Endothelial cell of umbilical vein (primary cell): ENCODE data around the gene PFKFB4. TPM values are rescaled to one million over a fixed set of nuclear protein-coding genes. Genes with fewer than 3 reads are reported as not detected.

ENCODE experiments used
- BruUV-seq: library from RNA; stranded (reverse); fragments of 400-500 nt; replicated peaks from 2 replicates; lab custom pipeline; 2021; lab: Mats Ljungman, UMichigan
- CTCF ChIA-PET: fragments of 300-600, 350-600 bp; sonication (Branson Sonifier 250); formaldehyde crosslinking; loops from one replicate; lab custom pipeline; 2021; ENCODE audit warnings: antibody characterized with exemption, inconsistent platforms; lab: Charles Lee
- POLR2A ChIA-PET: fragments of 300-600, 350-600 bp; sonication (Branson Sonifier 250); formaldehyde crosslinking; loops from one replicate; lab custom pipeline; 2021; ENCODE audit warnings: antibody characterized with exemption, inconsistent platforms; lab: Charles Lee
- DNase-seq: peaks from one replicate; pipeline ENCODE4 v3.0.0-alpha.2; 2011; ENCODE audit warnings: low read depth, low spot score
- FAIRE-seq: peaks from 2 replicates; lab custom pipeline; 2011; peaks lifted over from hg19 to GRCh38; lab: Jason Lieb, UNC
- H2AFZ ChIP-seq: 2 replicates; pipeline ENCODE4 v1.6.0; 2012; ENCODE audit warnings: low read depth, low read length, control low read depth, inconsistent platforms
- H3K27ac ChIP-seq: 2 replicates; pipeline ENCODE4 v1.5.1; 2011; ENCODE audit warnings: low read depth, mild to moderate bottlenecking, control low read depth, low read length, moderate library complexity; ENCODE audit not compliant: insufficient read depth
- H3K27me3 ChIP-seq, 2 experiments: 2 replicates each; pipeline versions ENCODE4 v1.6.0 to v1.6.1; 2011; ENCODE audit warnings: low read length in 2 of 2, mixed read lengths in 1 of 2; ENCODE audit not compliant: control insufficient read depth in 2 of 2, insufficient read depth in 2 of 2
- H3K36me3 ChIP-seq, 2 experiments: 2 replicates in 1 of 2; 3 replicates in 1 of 2; pipeline ENCODE4 v1.5.1; 2011; ENCODE audit warnings: low read length in 2 of 2, mild to moderate bottlenecking in 1 of 2, moderate library complexity in 1 of 2; ENCODE audit not compliant: control insufficient read depth in 2 of 2, insufficient read depth in 2 of 2; ENCODE audit errors: extremely low read depth in 1 of 2
- H3K4me1 ChIP-seq: 3 replicates; pipeline ENCODE4 v1.5.1; 2011; ENCODE audit warnings: mild to moderate bottlenecking, low read length; ENCODE audit not compliant: control insufficient read depth, insufficient read depth; ENCODE audit errors: extremely low read depth
- H3K4me2 ChIP-seq: 2 replicates; pipeline ENCODE4 v1.6.1; 2011; ENCODE audit warnings: low read length, control low read depth, mixed read lengths; ENCODE audit not compliant: insufficient read depth
- H3K4me3 ChIP-seq, 3 experiments: fragments of 200-600 bp in 1 of 3; sonication (generic), shearing (Covaris generic) in 1 of 3; replicated peaks in 1 of 3; 2 replicates each; pipeline ENCODE4 v1.5.1; 2011 to 2016; ENCODE audit warnings: control low read depth in 3 of 3, low read length in 3 of 3, mild to moderate bottlenecking in 2 of 3, inconsistent platforms in 1 of 3, low read depth in 1 of 3, moderate library complexity in 1 of 3; ENCODE audit not compliant: insufficient read depth in 1 of 3
- H3K79me2 ChIP-seq: 2 replicates; pipeline ENCODE4 v1.6.0; 2012; ENCODE audit warnings: low read length, inconsistent platforms; ENCODE audit not compliant: control insufficient read depth, insufficient read depth
- H3K9ac ChIP-seq: replicated peaks from 2 replicates; pipeline ENCODE3; 2011; ENCODE audit warnings: low read length, control low read depth; ENCODE audit not compliant: insufficient read depth; ENCODE audit errors: extremely low read depth
- H3K9me1 ChIP-seq: replicated peaks from 3 replicates; pipeline ENCODE4 v1.6.0; 2011; ENCODE audit warnings: mild to moderate bottlenecking, low read length; ENCODE audit not compliant: control insufficient read depth, insufficient read depth; ENCODE audit errors: extremely low read depth
- H3K9me3 ChIP-seq: replicated peaks from 2 replicates; pipeline ENCODE4 v1.5.1; 2012; ENCODE audit warnings: low read length, inconsistent platforms; ENCODE audit not compliant: control insufficient read depth, insufficient read depth
- H4K20me1 ChIP-seq: replicated peaks from 2 replicates; pipeline ENCODE3; 2011; ENCODE audit warnings: mild to moderate bottlenecking, low read length; ENCODE audit not compliant: control insufficient read depth, insufficient read depth; ENCODE audit errors: extremely low read depth
- EZH2 ChIP-seq: IDR thresholded peaks from 2 replicates; pipeline ENCODE4 v1.6.1; 2012; ENCODE audit warnings: borderline replicate concordance, low read depth, mild to moderate bottlenecking, moderate library complexity, low read length, inconsistent platforms; ENCODE audit not compliant: severe bottlenecking
- FOS ChIP-seq: IDR thresholded peaks from 2 replicates; pipeline ENCODE4 v1.6.1; 2011; ENCODE audit warnings: mild to moderate bottlenecking, low read length, moderate library complexity, borderline replicate concordance; ENCODE audit not compliant: insufficient read depth
- GATA2 ChIP-seq: IDR thresholded peaks from 2 replicates; pipeline ENCODE4 v1.7.0; 2011; ENCODE audit warnings: low read depth, mild to moderate bottlenecking, moderate library complexity, mixed read lengths, low read length; ENCODE audit not compliant: insufficient read length, insufficient read depth
- JUN ChIP-seq: IDR thresholded peaks from 2 replicates; pipeline ENCODE4 v1.6.1; 2011; ENCODE audit warnings: borderline replicate concordance, low read depth; ENCODE audit not compliant: insufficient read length, insufficient read depth
- MYC ChIP-seq: IDR thresholded peaks from one replicate; pipeline ENCODE4 v1.6.1; 2011; ENCODE audit warnings: mild to moderate bottlenecking, low read depth, low read length
- POLR2A ChIP-seq: IDR thresholded peaks from 2 replicates; pipeline ENCODE4 v1.6.1; 2012; ENCODE audit warnings: low read depth, mild to moderate bottlenecking, control low read depth, low read length
- POLR2AphosphoS5 ChIP-seq: IDR thresholded peaks from 2 replicates; pipeline ENCODE4 v1.6.1; 2012; ENCODE audit warnings: low read depth, mild to moderate bottlenecking, control low read depth, low read length, moderate library complexity; ENCODE audit not compliant: insufficient read depth
- dilution Hi-C: fragments of 300-500 bp; cut with MboI; formaldehyde crosslinking; loops from one replicate; pipeline ENCODE4 v1.15.0; 2019; ENCODE audit warnings: low sequenced_read_pairs; ENCODE audit not compliant: extremely low pct_ligation_motif_present
- intact Hi-C: fragments of 100-400 bp; cut with micrococcal nuclease; formaldehyde crosslinking; loops from one replicate; pipeline ENCODE4 v1.10.0; 2022
- polyA plus RNA-seq, 4 experiments: library from polyadenylated mRNA; depleted of rRNA in 3 of 4; stranded (reverse) in 3 of 4; unstranded in 1 of 4; fragments of >200 nt; gene quantifications; 2 replicates each; pipeline versions ENCODE4 v1.2.1 to v1.2.3, GENCODE V29; 2011 to 2012; ENCODE audit warnings: missing spikeins in 1 of 4
- total RNA-seq: library from RNA; stranded (reverse); gene quantifications from 2 replicates; pipeline ENCODE4 v1.2.3, GENCODE V29; 2021
- TF ChIP-seq, protein P1 (sequence below), 2 donors: IDR thresholded peaks; 1 replicate in 1 of 2; 2 replicates in 1 of 2; pipeline ENCODE4 v1.5.1; 2011; ENCODE audit warnings: low read length in 2 of 2, mild to moderate bottlenecking in 2 of 2, moderate library complexity in 2 of 2, control low read depth in 1 of 2, inconsistent platforms in 1 of 2, low read depth in 1 of 2; ENCODE audit not compliant: insufficient read depth in 1 of 2; ENCODE audit errors: extremely low read depth in 1 of 2
- TF ChIP-seq, protein P2 (sequence below): IDR thresholded peaks from 2 replicates; pipeline ENCODE4 v1.6.1; 2011; ENCODE audit not compliant: insufficient read depth, insufficient read length

Gene PFKFB4
- total and polyA plus RNA-seq, 2 donors (not counting 3 experiments of a cell fraction or from before 2014, with no cell fraction given), result 4.0 to 4.2 TPM

DNA sequence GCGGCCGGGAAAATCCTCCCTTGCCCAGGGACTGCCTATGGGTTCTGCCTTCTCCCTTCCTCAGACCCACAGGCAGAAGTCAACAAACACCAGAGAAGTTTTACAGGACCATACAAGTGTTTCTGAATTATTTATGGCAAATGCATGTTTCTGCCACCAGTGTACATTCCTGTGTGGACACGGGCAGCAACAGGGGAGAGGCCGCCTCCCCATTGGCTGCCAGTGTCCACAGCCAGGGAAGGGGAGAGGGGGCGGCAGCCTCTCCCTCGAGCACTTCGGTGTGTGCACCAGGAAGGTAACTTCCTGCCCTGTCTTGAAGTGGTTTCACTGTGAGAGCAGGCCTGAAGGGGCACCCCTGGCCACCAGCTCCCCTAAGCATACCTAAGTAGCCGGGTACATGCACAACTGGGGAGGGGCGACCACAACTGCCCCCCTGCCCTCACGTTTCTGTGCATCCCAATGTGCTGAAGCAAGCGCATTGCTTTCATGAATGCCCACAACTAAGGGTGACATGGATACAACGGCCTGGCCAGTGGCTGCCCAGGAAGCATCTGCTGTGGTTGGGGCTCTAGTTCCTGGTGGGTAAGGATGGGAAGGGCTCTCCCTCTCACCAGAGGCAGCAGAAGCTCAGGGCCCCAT lies 37.8 kb downstream of the PFKFB4 start:
- intact Hi-C loops, result no loop called here
- Histone ChIP-seq H3K4me1 (no peaks in the 10 kb centered on the region), H3K4me3 (no peak overlapping the region), H3K36me3 (no peaks in the 10 kb centered on the region), H3K9me1 (no peaks in the 10 kb centered on the region), H3K79me2 (no peaks in the 10 kb centered on the region), H3K27me3 (no peaks in the 10 kb centered on the region), H4K20me1 (no peaks in the 10 kb centered on the region), H3K9ac (no peak overlapping the region), H3K4me2 (no peak overlapping the region), H3K27ac (no peak overlapping the region), H3K9me3 (no peaks in the 10 kb centered on the region), H2AFZ (no peak overlapping the region)
- FAIRE-seq (no peak), DNase-seq (no peak)
- no peak for TF ChIP-seq MYC
- TF ChIP-seq POLR2AphosphoS5, result no peak
- no peak for TF ChIP-seq POLR2A
- TF ChIP-seq, protein P1, sequence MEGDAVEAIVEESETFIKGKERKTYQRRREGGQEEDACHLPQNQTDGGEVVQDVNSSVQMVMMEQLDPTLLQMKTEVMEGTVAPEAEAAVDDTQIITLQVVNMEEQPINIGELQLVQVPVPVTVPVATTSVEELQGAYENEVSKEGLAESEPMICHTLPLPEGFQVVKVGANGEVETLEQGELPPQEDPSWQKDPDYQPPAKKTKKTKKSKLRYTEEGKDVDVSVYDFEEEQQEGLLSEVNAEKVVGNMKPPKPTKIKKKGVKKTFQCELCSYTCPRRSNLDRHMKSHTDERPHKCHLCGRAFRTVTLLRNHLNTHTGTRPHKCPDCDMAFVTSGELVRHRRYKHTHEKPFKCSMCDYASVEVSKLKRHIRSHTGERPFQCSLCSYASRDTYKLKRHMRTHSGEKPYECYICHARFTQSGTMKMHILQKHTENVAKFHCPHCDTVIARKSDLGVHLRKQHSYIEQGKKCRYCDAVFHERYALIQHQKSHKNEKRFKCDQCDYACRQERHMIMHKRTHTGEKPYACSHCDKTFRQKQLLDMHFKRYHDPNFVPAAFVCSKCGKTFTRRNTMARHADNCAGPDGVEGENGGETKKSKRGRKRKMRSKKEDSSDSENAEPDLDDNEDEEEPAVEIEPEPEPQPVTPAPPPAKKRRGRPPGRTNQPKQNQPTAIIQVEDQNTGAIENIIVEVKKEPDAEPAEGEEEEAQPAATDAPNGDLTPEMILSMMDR (IDR thresholded peaks at IDR 0.05; ENCODE audit: extremely low read depth in 1 of 2, insufficient read depth in 1 of 2, low read depth in 1 of 2, low read length in 2 of 2), result no peak
- ChIA-PET CTCF (interaction anchor here (1.2 kb wide), 1 partner anchor 83 kb away, joined by 4 read pairs; no protein-coding TSS in a partner anchor), POLR2A (interaction anchor here (0.5 kb wide), 1 partner anchor 272 kb away, joined by 8 read pairs; no protein-coding TSS in a partner anchor)
- no TSS peak for BruUV-seq
- dilution Hi-C loops, result no loop called here

DNA sequence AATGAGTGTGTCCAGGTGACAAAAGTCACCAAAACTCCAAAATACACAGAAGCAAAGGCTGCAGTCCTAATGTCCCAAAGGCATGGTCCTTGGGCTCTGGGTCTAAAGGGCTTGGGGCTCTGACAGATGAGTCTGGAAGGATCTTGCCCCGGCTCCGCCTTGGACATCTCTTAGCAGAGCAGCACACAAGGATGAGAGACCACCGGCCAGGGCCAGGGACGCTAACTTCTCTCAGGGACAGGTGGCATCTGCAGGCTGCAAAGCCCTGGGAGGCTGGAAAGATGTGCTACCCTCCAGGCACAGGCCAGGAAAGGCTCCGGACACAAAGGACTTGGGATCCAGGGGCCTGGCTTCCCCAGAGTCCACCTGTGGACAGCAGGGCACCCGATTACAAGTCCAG lies 38.5 kb downstream of the PFKFB4 start:
- H3K9me1 ChIP-seq, result no peaks in the 10 kb centered on the region
- TF ChIP-seq GATA2, result no peak
- no peak for TF ChIP-seq JUN
- TF ChIP-seq, protein P1 (IDR thresholded peaks at IDR 0.05; ENCODE audit: extremely low read depth in 1 of 2, insufficient read depth in 1 of 2, low read depth in 1 of 2, low read length in 2 of 2), result no peak
- no peak for TF ChIP-seq MYC
- TF ChIP-seq POLR2AphosphoS5, result no peak
- TF ChIP-seq EZH2, result no peak
- TF ChIP-seq, protein P2, sequence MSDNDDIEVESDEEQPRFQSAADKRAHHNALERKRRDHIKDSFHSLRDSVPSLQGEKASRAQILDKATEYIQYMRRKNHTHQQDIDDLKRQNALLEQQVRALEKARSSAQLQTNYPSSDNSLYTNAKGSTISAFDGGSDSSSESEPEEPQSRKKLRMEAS, result no peak
- TF ChIP-seq FOS, result no peak
- TF ChIP-seq POLR2A, result no peak
- no peaks in the 10 kb centered on the region for H3K36me3 ChIP-seq
- H4K20me1 ChIP-seq, result no peaks in the 10 kb centered on the region
- H3K79me2 ChIP-seq, result no peaks in the 10 kb centered on the region
- H2AFZ ChIP-seq, result no peak overlapping the region
- no peak for FAIRE-seq
- no peak overlapping the region for H3K4me2 ChIP-seq
- intact Hi-C loops, result no loop called here
- no TSS peak for BruUV-seq
- no peak overlapping the region for H3K27ac ChIP-seq
- dilution Hi-C loops, result no loop called here
- no peak overlapping the region for H3K9ac ChIP-seq
- ChIA-PET POLR2A (no interaction called here), CTCF (no interaction called here)
- DNase-seq, result no peak
- H3K4me3 ChIP-seq, result no peak overlapping the region
- no peaks in the 10 kb centered on the region for H3K27me3 ChIP-seq
- H3K4me1 ChIP-seq, result no peaks in the 10 kb centered on the region
- no peaks in the 10 kb centered on the region for H3K9me3 ChIP-seq
